ENCODE data around the gene USP47.

The USP47 gene

DNA sequence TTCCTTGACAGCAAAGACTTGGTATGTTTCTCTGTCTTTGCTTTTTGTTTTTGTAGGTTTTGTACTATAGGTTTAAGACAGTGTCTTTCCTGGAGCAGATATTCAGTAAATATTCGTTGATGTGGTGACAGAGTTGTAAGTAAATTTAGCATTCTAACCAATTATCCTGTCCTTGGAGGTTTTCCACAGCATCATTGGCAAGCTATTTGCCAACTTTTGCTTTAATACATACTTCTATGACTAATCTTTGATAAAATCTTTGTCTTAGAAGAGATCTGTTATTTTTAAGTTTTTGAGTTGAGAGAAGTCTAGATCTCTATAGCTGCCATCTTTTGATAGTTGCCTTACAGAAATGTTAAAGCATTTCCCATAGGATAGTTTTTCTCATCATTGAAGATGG lies 3.8 kb downstream of the USP47 start:
- H3K9me3 Mint-ChIP-seq = peaks cover 17% of the 10 kb centered on the region
- H3K27ac Mint-ChIP-seq = no peak overlapping the region
- DNase-seq = no peak
- TF ChIP-seq, protein P1, sequence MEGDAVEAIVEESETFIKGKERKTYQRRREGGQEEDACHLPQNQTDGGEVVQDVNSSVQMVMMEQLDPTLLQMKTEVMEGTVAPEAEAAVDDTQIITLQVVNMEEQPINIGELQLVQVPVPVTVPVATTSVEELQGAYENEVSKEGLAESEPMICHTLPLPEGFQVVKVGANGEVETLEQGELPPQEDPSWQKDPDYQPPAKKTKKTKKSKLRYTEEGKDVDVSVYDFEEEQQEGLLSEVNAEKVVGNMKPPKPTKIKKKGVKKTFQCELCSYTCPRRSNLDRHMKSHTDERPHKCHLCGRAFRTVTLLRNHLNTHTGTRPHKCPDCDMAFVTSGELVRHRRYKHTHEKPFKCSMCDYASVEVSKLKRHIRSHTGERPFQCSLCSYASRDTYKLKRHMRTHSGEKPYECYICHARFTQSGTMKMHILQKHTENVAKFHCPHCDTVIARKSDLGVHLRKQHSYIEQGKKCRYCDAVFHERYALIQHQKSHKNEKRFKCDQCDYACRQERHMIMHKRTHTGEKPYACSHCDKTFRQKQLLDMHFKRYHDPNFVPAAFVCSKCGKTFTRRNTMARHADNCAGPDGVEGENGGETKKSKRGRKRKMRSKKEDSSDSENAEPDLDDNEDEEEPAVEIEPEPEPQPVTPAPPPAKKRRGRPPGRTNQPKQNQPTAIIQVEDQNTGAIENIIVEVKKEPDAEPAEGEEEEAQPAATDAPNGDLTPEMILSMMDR (IDR thresholded peaks at IDR 0.05) = no peak
- H3K4me3 Mint-ChIP-seq = peak overlapping the region; percentile 43
- no peaks in the 10 kb centered on the region for H3K27me3 Mint-ChIP-seq (ENCODE audit: low read depth, poor library complexity)
- H3K36me3 Mint-ChIP-seq (ENCODE audit: low read depth) = peaks cover 18% of the 10 kb centered on the region
- H3K4me1 Mint-ChIP-seq = peaks cover 17% of the 10 kb centered on the region

DNA sequence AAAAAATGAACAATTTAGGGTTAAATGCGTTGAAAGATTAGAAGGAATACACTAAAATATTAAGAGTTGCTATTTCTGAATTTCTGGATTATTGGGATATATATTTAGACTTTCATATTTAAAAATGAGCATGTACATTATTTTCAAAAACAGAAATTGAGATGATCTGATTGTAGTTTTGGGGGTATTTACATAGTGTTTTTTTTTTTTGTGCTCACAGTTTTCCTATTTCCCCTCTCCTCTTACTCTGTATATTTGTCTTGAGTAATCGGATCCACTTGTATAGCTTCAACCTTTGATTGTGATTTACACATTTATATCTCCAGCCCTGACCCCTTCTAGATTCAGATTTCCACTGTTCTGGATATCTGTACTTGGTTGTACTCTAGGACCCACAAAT lies 5.3 kb downstream of the USP47 start:
- Mint-ChIP-seq H3K27me3 (ENCODE audit: low read depth, poor library complexity) (no peaks in the 10 kb centered on the region), H3K36me3 (ENCODE audit: low read depth) (peaks cover 32% of the 10 kb centered on the region), H3K4me1 (peaks cover 18% of the 10 kb centered on the region), H3K27ac (no peak overlapping the region), H3K4me3 (peak overlapping the region; percentile 14), H3K9me3 (peaks cover 27% of the 10 kb centered on the region)
- no peak for DNase-seq
- TF ChIP-seq, protein P1 (IDR thresholded peaks at IDR 0.05) = no peak

DNA sequence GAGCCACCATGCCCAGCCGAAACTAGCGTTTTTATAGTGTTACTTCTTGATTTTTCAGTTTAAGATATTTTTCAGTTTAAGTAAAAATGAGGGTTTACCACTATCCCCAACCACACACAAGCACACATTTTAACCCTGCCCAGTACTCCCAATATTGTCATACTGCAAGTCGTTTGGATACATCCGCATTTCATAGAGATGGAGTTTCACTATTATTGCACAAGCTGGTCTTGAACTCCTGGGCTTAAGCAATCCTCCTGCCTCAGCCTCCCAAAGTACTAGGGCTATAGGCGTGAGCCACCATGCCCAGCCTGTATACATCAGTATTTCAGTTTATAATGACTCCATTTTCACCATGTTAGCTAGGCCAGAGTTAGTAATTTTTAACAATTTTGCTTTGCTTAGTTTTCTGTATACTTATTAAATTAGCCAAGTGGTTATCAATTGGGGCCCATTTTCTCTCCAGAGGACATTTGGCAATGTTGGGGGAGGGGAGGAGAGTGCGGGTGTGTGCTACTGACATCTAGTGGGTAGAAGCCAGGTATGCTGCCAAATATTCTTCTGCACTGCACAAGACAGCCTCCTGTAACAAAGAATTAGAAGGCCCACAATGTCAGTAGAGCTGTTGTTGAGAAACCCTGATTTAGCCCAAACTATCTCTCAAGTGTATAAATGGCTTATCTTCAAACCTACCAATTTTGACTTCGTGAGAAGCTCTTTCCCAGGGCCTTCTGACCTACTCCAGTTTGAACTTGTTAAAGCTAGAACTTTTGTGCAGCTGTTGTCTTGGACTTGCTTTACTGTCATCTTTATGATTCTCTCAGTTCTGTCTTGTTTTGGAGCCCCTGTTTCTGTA lies 7.3 kb downstream of the USP47 start:
- no peak overlapping the region for H3K27ac Mint-ChIP-seq

DNA sequence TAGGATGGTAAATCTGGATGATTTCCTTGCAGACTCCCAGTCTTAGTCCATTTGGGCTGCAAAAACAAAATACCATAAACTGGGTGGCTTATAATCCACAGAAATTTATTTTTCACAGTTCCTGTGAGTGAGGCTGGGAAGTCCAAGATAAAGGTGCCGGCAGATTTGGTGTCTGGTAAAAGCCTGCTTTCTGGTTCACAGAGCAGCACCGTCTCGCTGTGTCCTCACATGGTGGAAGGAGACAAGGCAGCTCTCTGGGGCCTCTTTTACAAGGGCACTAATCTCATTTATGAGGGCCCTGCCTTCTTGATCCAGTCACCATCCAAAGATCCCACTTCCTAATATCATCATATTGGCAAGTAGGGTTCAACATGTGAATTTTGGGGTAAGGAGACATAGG lies 8.9 kb downstream of the USP47 start:
- TF ChIP-seq, protein P1 (IDR thresholded peaks at IDR 0.05) = no peak
- H3K27ac Mint-ChIP-seq = no peak overlapping the region
- H3K4me3 Mint-ChIP-seq = no peak overlapping the region
- peaks cover 39% of the 10 kb centered on the region for H3K9me3 Mint-ChIP-seq
- H3K36me3 Mint-ChIP-seq (ENCODE audit: low read depth) = peaks cover 54% of the 10 kb centered on the region
- H3K27me3 Mint-ChIP-seq (ENCODE audit: low read depth, poor library complexity) = no peaks in the 10 kb centered on the region
- peaks cover 24% of the 10 kb centered on the region for H3K4me1 Mint-ChIP-seq
- no peak for DNase-seq

More for the DNA sequence above, 7.3 kb downstream of the USP47 start:
- peaks cover 48% of the 10 kb centered on the region for H3K36me3 Mint-ChIP-seq (ENCODE audit: low read depth)
- TF ChIP-seq, protein P1 (IDR thresholded peaks at IDR 0.05) = peak; percentile 37
- H3K9me3 Mint-ChIP-seq = peaks cover 39% of the 10 kb centered on the region
- peak; percentile 30 for DNase-seq
- H3K4me3 Mint-ChIP-seq = no peak overlapping the region
- peaks cover 23% of the 10 kb centered on the region for H3K4me1 Mint-ChIP-seq
- H3K27me3 Mint-ChIP-seq (ENCODE audit: low read depth, poor library complexity) = no peaks in the 10 kb centered on the region

DNA sequence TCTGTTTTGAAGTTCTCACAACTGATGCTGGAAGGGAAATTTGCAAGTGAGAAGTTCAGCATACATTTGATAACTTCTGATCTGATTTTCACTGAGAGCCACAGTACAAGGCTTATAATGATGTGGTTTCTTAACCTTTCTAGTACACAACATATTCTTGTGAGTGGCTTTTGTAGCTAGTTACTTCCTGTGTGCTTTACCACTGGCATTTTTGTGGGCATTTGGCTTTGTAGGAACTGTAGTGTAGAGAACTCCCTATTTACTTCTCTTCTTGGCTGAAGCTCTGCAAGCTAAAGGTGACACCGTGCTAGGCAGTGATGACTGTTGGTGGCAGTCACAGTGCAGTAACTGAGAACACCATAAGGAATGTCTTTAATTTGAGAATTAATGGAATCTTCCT lies 14.9 kb downstream of the USP47 start:
- TF ChIP-seq, protein P1 (IDR thresholded peaks at IDR 0.05) = no peak
- H3K36me3 Mint-ChIP-seq (ENCODE audit: low read depth) = peaks cover 48% of the 10 kb centered on the region
- DNase-seq = no peak
- peaks cover 9% of the 10 kb centered on the region for H3K4me1 Mint-ChIP-seq
- no peak overlapping the region for H3K4me3 Mint-ChIP-seq
- H3K27me3 Mint-ChIP-seq (ENCODE audit: low read depth, poor library complexity) = no peaks in the 10 kb centered on the region
- peaks cover 16% of the 10 kb centered on the region for H3K9me3 Mint-ChIP-seq
- H3K27ac Mint-ChIP-seq = no peak overlapping the region

DNA sequence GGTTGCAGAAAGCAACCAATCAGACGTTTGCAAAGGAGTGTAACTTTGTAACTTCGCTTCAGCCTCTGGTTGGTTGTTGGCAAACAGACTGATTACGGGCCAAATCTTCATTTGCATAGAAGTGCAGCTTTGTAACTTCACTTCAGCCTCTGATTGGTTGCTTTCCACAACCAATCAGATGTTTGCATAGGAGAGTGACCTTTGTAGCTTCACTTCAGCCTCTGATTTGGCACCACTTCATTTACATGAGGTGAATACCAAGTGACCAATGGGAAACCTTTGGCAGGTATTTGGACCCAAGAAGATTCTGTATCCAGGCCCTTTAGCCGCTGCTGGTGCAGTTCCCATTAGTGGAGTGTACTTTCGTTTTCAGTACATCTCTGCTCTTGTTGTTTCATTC lies 16.0 kb downstream of the USP47 start:
- TF ChIP-seq, protein P1 (IDR thresholded peaks at IDR 0.05) = no peak
- H3K27me3 Mint-ChIP-seq (ENCODE audit: low read depth, poor library complexity) = no peaks in the 10 kb centered on the region
- H3K4me1 Mint-ChIP-seq = peaks cover 5% of the 10 kb centered on the region
- H3K9me3 Mint-ChIP-seq = peaks cover 9% of the 10 kb centered on the region
- DNase-seq = no peak
- no peak overlapping the region for H3K4me3 Mint-ChIP-seq
- H3K36me3 Mint-ChIP-seq (ENCODE audit: low read depth) = peaks cover 38% of the 10 kb centered on the region
- no peak overlapping the region for H3K27ac Mint-ChIP-seq
